C4-2B (cell line): ENCODE results near the gene TMEM88.

Experiments
- ZFX ChIP-seq: fragments of 450-650 bp; IDR thresholded peaks from 2 replicates; pipeline ENCODE4 v1.6.1; 2017
- TF ChIP-seq, protein P1 (sequence below): fragments of 450-650 bp; conservative IDR thresholded peaks from 2 replicates; pipeline ENCODE4 v1.5.1; 2017; ENCODE audit warnings: mild to moderate bottlenecking

DNA sequence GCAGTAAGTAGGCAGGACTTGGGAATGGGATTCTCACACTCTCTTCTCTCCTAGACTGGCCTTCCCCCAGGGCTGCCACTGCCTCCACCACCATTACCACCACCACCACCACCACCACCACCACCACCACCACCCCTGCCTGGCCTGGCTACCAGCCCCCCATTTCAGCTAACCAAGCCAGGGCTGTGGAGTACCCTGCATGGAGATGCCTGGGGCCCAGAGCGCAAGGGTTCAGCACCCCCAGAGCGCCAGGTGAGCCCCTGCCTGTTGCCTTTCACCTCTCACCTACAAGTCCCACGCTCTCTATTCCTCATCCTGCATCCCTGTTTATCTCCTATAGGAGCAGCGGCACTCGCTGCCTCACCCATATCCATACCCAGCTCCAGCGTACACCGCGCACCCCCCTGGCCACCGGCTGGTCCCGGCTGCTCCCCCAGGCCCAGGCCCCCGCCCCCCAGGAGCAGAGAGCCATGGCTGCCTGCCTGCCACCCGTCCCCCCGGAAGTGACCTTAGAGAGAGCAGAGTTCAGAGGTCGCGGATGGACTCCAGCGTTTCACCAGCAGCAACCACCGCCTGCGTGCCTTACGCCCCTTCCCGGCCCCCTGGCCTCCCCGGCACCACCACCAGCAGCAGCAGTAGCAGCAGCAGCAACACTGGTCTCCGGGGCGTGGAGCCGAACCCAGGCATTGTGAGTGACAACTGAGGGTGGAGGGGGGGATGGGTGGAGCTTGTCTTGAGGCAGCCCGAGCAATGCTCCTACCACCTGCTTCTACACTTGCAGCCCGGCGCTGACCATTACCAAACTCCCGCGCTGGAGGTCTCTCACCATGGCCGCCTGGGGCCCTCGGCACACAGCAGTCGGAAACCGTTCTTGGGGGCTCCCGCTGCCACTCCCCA is 7.9 kb upstream of the TMEM88 start:
- TF ChIP-seq, protein P1, sequence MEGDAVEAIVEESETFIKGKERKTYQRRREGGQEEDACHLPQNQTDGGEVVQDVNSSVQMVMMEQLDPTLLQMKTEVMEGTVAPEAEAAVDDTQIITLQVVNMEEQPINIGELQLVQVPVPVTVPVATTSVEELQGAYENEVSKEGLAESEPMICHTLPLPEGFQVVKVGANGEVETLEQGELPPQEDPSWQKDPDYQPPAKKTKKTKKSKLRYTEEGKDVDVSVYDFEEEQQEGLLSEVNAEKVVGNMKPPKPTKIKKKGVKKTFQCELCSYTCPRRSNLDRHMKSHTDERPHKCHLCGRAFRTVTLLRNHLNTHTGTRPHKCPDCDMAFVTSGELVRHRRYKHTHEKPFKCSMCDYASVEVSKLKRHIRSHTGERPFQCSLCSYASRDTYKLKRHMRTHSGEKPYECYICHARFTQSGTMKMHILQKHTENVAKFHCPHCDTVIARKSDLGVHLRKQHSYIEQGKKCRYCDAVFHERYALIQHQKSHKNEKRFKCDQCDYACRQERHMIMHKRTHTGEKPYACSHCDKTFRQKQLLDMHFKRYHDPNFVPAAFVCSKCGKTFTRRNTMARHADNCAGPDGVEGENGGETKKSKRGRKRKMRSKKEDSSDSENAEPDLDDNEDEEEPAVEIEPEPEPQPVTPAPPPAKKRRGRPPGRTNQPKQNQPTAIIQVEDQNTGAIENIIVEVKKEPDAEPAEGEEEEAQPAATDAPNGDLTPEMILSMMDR = no peak
- TF ChIP-seq ZFX = no peak
